ENCODE data around the gene NCMAP. TPM values are rescaled to one million over a fixed set of nuclear protein-coding genes. Genes with fewer than 3 reads are reported as not detected.

NCMAP gene
- total RNA-seq, 1 experiment from 2014 or later = 0.33 TPM

GRCh38 chr1:24554714-24555113 lies 1.2 kb upstream of the NCMAP start:
- ATAC-seq = no peak
- H3K36me3 ChIP-seq (ENCODE audit: control insufficient read depth, insufficient read depth, low read length) = no peaks in the 10 kb centered on the region
- intact Hi-C loops (cut with micrococcal nuclease; ENCODE audit: unreplicated experiment) = no loop called here
- no peaks in the 10 kb centered on the region for H3K27me3 ChIP-seq (ENCODE audit: control insufficient read depth, insufficient read depth, low read length)
- H3K4me1 ChIP-seq (ENCODE audit: control insufficient read depth, insufficient read depth, low read length) = peaks cover 14% of the 10 kb centered on the region
- TF ChIP-seq REST (IDR thresholded peaks at IDR 0.05; ENCODE audit: insufficient read depth in 1 of 2, low read depth in 2 of 2, low read length in 1 of 2) (no peak), POLR2AphosphoS5 (IDR thresholded peaks at IDR 0.05; ENCODE audit: low read depth, low read length) (no peak), TCF7L2 (IDR thresholded peaks at IDR 0.05; ENCODE audit: low read depth, low read length) (no peak), SIN3A (IDR thresholded peaks at IDR 0.05; ENCODE audit: borderline replicate concordance, insufficient read depth, low read depth, low read length) (no peak)
- TF ChIP-seq, protein P1, sequence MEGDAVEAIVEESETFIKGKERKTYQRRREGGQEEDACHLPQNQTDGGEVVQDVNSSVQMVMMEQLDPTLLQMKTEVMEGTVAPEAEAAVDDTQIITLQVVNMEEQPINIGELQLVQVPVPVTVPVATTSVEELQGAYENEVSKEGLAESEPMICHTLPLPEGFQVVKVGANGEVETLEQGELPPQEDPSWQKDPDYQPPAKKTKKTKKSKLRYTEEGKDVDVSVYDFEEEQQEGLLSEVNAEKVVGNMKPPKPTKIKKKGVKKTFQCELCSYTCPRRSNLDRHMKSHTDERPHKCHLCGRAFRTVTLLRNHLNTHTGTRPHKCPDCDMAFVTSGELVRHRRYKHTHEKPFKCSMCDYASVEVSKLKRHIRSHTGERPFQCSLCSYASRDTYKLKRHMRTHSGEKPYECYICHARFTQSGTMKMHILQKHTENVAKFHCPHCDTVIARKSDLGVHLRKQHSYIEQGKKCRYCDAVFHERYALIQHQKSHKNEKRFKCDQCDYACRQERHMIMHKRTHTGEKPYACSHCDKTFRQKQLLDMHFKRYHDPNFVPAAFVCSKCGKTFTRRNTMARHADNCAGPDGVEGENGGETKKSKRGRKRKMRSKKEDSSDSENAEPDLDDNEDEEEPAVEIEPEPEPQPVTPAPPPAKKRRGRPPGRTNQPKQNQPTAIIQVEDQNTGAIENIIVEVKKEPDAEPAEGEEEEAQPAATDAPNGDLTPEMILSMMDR (IDR thresholded peaks at IDR 0.05) = no peak
- in situ Hi-C loops (cut with HindIII; ENCODE audit: low pct_unique_long_range_greater_than_20kb, low sequenced_read_pairs) = no loop called here
- POLR2A ChIA-PET = no interaction called here
- H3K4me3 ChIP-seq (ENCODE audit: low read depth in 2 of 2, low read length in 2 of 2) = no peak overlapping the region
- CTCF ChIA-PET = no interaction called here
- BruUV-seq (replicated peaks) = no TSS peak
- H3K27ac ChIP-seq (ENCODE audit: low read length) = no peak overlapping the region
- H3K9me3 ChIP-seq (ENCODE audit: control insufficient read depth, insufficient read depth, low read depth, low read length) = no peaks in the 10 kb centered on the region
- DNase-seq (ENCODE audit: low read depth, low spot score) = no peak

- no peak for ATAC-seq
- Histone ChIP-seq H3K9me3 (ENCODE audit: control insufficient read depth, insufficient read depth, low read depth, low read length) (no peaks in the 10 kb centered on the region), H3K4me1 (ENCODE audit: control insufficient read depth, insufficient read depth, low read length) (peaks cover 14% of the 10 kb centered on the region), H3K36me3 (ENCODE audit: control insufficient read depth, insufficient read depth, low read length) (no peaks in the 10 kb centered on the region), H3K4me3 (ENCODE audit: low read depth in 2 of 2, low read length in 2 of 2) (peak overlapping the region; percentile 22 to 39), H3K27me3 (ENCODE audit: control insufficient read depth, insufficient read depth, low read length) (no peaks in the 10 kb centered on the region), H3K27ac (ENCODE audit: low read length) (no peak overlapping the region)
- no peak for DNase-seq (ENCODE audit: low read depth, low spot score)
- ChIA-PET POLR2A (no interaction called here), CTCF (no interaction called here)
- no TSS peak for BruUV-seq (replicated peaks)
- TF ChIP-seq SIN3A (IDR thresholded peaks at IDR 0.05; ENCODE audit: borderline replicate concordance, insufficient read depth, low read depth, low read length) (no peak), POLR2AphosphoS5 (IDR thresholded peaks at IDR 0.05; ENCODE audit: low read depth, low read length) (no peak), REST (IDR thresholded peaks at IDR 0.05; ENCODE audit: insufficient read depth in 1 of 2, low read depth in 2 of 2, low read length in 1 of 2) (no peak), TCF7L2 (IDR thresholded peaks at IDR 0.05; ENCODE audit: low read depth, low read length) (no peak)
- TF ChIP-seq, protein P1 (IDR thresholded peaks at IDR 0.05) = no peak
- in situ Hi-C loops (cut with HindIII; ENCODE audit: low pct_unique_long_range_greater_than_20kb, low sequenced_read_pairs) = no loop called here
- intact Hi-C loops (cut with micrococcal nuclease; ENCODE audit: unreplicated experiment) = no loop called here
Observed at GRCh38 chr1:24556414-24556795, 518 bp downstream of the NCMAP start.

All from Panc1 (cell line).